Caco-2 (cell line): Measurements from ENCODE around the gene FURIN. TPM values are rescaled to one million over a fixed set of nuclear protein-coding genes. Genes with fewer than 3 reads are reported as not detected.

Experiments
- BruUV-seq: library from RNA; stranded (reverse); fragments of 400-500 nt; replicated peaks from 2 replicates; lab custom pipeline; 2021; lab: Mats Ljungman, UMichigan
- CTCF ChIA-PET: fragments of 300-600 bp; sonication (Branson Sonifier 250); formaldehyde crosslinking; loops from one replicate; lab custom pipeline; 2022; ENCODE audit warnings: antibody characterized with exemption; lab: Charles Lee
- POLR2A ChIA-PET: fragments of 300-600 bp; sonication (Branson Sonifier 250); formaldehyde crosslinking; loops from one replicate; lab custom pipeline; 2022; ENCODE audit warnings: antibody characterized with exemption; lab: Charles Lee
- DNase-seq, 2 experiments: peaks; one replicate each; pipeline versions ENCODE4 v3.0.0 to v3.0.0-alpha.2; 2020 to 2022
- H3K27me3 ChIP-seq: replicated peaks from 2 replicates; pipeline ENCODE4 v1.6.0; 2011; ENCODE audit warnings: low read length; ENCODE audit not compliant: control insufficient read depth, insufficient read depth
- H3K36me3 ChIP-seq: 2 replicates; pipeline ENCODE4 v1.5.1; 2011; ENCODE audit warnings: low read length; ENCODE audit not compliant: control insufficient read depth, insufficient read depth
- H3K4me1 ChIP-seq: fragments of 250-450 bp; sonication (Bioruptor Pico); 2 replicates; pipeline ENCODE4 v1.5.1; 2020; ENCODE audit warnings: mild to moderate bottlenecking
- H3K4me3 ChIP-seq: 2 replicates; pipeline ENCODE4 v1.5.1; 2011; ENCODE audit warnings: low read depth, mild to moderate bottlenecking, control low read depth, low read length
- H3K9me3 ChIP-seq: fragments of 250-450 bp; sonication (Bioruptor Pico); 2 replicates; pipeline ENCODE4 v1.5.1; 2020; ENCODE audit warnings: mild to moderate bottlenecking, moderate library complexity
- H3K27ac Mint-ChIP-seq: one replicate; pipeline ENCODE4 v1.8.0; 2022; ENCODE audit warnings: mixed read lengths; ENCODE audit not compliant: unreplicated experiment
- H3K27me3 Mint-ChIP-seq: one replicate; pipeline ENCODE4 v1.8.0; 2022; ENCODE audit warnings: mixed read lengths; ENCODE audit not compliant: insufficient read depth, unreplicated experiment
- H3K36me3 Mint-ChIP-seq: one replicate; pipeline ENCODE4 v1.8.0; 2022; ENCODE audit warnings: mild to moderate bottlenecking, mixed read lengths; ENCODE audit not compliant: insufficient read depth, unreplicated experiment
- H3K4me1 Mint-ChIP-seq: one replicate; pipeline ENCODE4 v1.8.0; 2022; ENCODE audit warnings: low read depth, mixed read lengths; ENCODE audit not compliant: unreplicated experiment
- H3K4me3 Mint-ChIP-seq: one replicate; pipeline ENCODE4 v1.8.0; 2022; ENCODE audit warnings: mild to moderate bottlenecking, moderate library complexity, mixed read lengths; ENCODE audit not compliant: unreplicated experiment
- H3K9me3 Mint-ChIP-seq: one replicate; pipeline ENCODE4 v1.8.0; 2022; ENCODE audit warnings: mixed read lengths; ENCODE audit not compliant: unreplicated experiment
- intact Hi-C: fragments of 100-400 bp; cut with micrococcal nuclease; formaldehyde crosslinking; loops from one replicate; pipeline ENCODE4 v1.10.0; 2022; ENCODE audit not compliant: unreplicated experiment
- total RNA-seq: library from RNA; stranded (reverse); gene quantifications from 2 replicates; pipeline ENCODE4 v1.2.3, GENCODE V29; 2022
- TF ChIP-seq, protein P1 (sequence below), 2 experiments: fragments of 200-600 bp in 1 of 2; IDR thresholded peaks; 1 replicate in 1 of 2; 2 replicates in 1 of 2; pipeline versions ENCODE4 v1.5.1 to v1.8.0; 2011 to 2022; ENCODE audit warnings: antibody characterized with exemption in 1 of 2, control low read depth in 1 of 2, inconsistent platforms in 1 of 2, low read depth in 1 of 2, low read length in 1 of 2, mild to moderate bottlenecking in 1 of 2, moderate library complexity in 1 of 2; ENCODE audit not compliant: insufficient read depth in 1 of 2, severe bottlenecking in 1 of 2, unreplicated experiment in 1 of 2

The FURIN gene
- total RNA-seq, 1 experiment from 2014 or later, result 43.0 TPM

DNA sequence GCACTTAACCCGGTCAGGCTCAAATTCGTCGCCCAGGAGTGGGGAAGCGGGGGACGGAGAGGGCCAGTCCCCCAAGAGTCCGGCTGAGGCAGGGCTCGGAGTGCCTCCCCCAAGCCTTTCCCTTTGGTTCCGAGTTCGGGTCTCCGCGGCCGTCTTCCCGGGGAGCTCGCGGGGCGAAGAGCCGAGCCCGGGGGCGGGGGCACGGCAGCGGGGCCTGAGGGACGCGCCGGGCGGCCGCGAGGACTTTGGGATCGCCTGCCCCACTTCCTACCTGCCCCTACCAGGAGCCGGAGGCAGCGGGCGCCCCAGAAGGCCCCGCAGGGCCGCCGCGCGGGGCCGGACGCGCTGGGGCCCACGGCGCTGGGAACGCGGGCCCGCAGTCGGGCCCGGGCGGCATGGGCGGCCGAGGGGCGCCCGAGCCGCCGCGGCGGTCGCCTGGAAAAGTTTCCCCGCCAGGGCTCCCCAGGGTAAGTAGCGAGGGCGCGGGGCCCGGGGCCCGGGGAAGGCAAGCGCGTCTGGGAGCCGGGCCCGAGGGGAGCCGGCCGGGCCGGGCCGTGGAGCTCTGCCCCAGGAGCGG is 2.8 kb downstream of the FURIN start:
- POLR2A ChIA-PET, result interaction anchor here (1.2 kb wide), 1 partner anchor 154 kb away, joined by 4 read pairs; the partner anchor contains the start of gene BLM

DNA sequence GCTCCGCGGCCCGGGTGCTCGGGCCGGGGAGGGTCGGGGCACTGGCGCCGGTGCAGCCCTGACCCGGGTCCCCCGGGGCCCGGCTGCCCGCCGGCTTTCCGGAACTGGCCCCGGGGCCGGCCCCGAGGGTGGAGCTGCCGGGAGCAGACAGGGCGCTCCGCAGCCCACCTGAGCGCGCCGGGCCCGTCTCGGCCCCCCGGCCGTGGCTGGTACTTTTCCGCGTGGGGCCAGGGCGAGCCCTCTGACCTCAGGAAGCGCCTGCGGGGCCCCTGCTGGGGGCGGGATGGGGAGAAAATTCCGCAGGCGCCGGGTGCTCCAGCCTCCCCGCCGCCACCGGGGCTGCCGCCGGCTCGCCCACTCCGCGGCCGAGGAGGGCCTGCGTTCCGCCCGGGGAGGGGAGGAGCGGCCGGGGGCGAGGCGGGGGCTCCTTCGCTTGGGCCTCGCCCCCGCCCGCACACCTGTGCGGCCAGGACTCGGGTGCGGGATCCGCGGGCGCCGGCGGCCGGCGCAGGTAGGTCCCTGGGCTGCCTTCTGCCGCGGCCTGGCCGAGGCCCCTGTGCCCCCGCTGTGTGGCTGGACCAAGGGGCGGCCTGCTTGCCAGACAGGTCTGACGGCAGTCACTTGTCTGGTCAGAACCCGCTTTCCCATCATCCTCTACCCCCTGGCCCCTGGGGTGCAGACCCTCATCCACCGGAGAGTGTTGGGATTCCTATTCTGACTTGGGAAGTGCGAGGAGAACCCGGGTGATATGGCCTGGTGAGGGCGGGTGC is 3.5 kb downstream of the FURIN start:
- Mint-ChIP-seq H3K4me3 (peak overlapping the region; percentile 71), H3K4me1 (peaks cover 23% of the 10 kb centered on the region), H3K9me3 (no peaks in the 10 kb centered on the region), H3K27me3 (no peaks in the 10 kb centered on the region), H3K36me3 (peaks cover 9% of the 10 kb centered on the region), H3K27ac (peak overlapping the region; percentile 65)
- H3K27me3 ChIP-seq, result no peaks in the 10 kb centered on the region
- peak overlapping the region; percentile 58 for H3K4me3 ChIP-seq
- no TSS peak for BruUV-seq
- POLR2A ChIA-PET, result interaction anchor here (0.5 to 1.2 kb wide), 3 partner anchors 83 to 1625 kb away, joined by 3 to 5 read pairs (median 4); partner anchors contain the start of genes BLM and RCCD1
- peak in 1 of 2 experiments; percentile 56 for DNase-seq
- CTCF ChIA-PET, result interaction anchor here (0.6 kb wide), 1 partner anchor 638 kb away, joined by 3 read pairs; the partner anchor contains the start of gene GDPGP1
- intact Hi-C loops, result loop anchor here (5.0 kb wide), 2 partner anchors 50 to 225 kb away; no protein-coding TSS in a partner anchor
- no peaks in the 10 kb centered on the region for H3K36me3 ChIP-seq
- no peaks in the 10 kb centered on the region for H3K9me3 ChIP-seq
- TF ChIP-seq, protein P1, sequence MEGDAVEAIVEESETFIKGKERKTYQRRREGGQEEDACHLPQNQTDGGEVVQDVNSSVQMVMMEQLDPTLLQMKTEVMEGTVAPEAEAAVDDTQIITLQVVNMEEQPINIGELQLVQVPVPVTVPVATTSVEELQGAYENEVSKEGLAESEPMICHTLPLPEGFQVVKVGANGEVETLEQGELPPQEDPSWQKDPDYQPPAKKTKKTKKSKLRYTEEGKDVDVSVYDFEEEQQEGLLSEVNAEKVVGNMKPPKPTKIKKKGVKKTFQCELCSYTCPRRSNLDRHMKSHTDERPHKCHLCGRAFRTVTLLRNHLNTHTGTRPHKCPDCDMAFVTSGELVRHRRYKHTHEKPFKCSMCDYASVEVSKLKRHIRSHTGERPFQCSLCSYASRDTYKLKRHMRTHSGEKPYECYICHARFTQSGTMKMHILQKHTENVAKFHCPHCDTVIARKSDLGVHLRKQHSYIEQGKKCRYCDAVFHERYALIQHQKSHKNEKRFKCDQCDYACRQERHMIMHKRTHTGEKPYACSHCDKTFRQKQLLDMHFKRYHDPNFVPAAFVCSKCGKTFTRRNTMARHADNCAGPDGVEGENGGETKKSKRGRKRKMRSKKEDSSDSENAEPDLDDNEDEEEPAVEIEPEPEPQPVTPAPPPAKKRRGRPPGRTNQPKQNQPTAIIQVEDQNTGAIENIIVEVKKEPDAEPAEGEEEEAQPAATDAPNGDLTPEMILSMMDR (IDR thresholded peaks at IDR 0.05; ENCODE audit: insufficient read depth in 1 of 2, low read depth in 1 of 2, low read length in 1 of 2, severe bottlenecking in 1 of 2, unreplicated experiment in 1 of 2), result no peak
- H3K4me1 ChIP-seq, result peaks cover 57% of the 10 kb centered on the region

More for the DNA sequence above, 2.8 kb downstream of the FURIN start:
- Mint-ChIP-seq H3K27me3 (no peaks in the 10 kb centered on the region), H3K36me3 (peaks cover 9% of the 10 kb centered on the region), H3K27ac (peak overlapping the region; percentile 53), H3K9me3 (no peaks in the 10 kb centered on the region), H3K4me1 (peaks cover 30% of the 10 kb centered on the region), H3K4me3 (peak overlapping the region; percentile 71)
- DNase-seq, result peak in 1 of 2 experiments; percentile 54
- Histone ChIP-seq H3K36me3 (no peaks in the 10 kb centered on the region), H3K9me3 (no peaks in the 10 kb centered on the region), H3K4me3 (peak overlapping the region; percentile 58), H3K4me1 (peaks cover 64% of the 10 kb centered on the region), H3K27me3 (no peaks in the 10 kb centered on the region)
- CTCF ChIA-PET, result interaction anchor here (0.6 kb wide), 1 partner anchor 637 kb away, joined by 3 read pairs; the partner anchor contains the start of gene GDPGP1
- TF ChIP-seq, protein P1 (IDR thresholded peaks at IDR 0.05; ENCODE audit: insufficient read depth in 1 of 2, low read depth in 1 of 2, low read length in 1 of 2, severe bottlenecking in 1 of 2, unreplicated experiment in 1 of 2), result no peak
- intact Hi-C loops, result loop anchor here (5.0 kb wide), 2 partner anchors 49 to 224 kb away; no protein-coding TSS in a partner anchor
- BruUV-seq, result no TSS peak
